Activated CD4-positive, alpha-beta T cell treated with anti-CD3 and anti-CD28 coated beads, Interleukin-2, amount 10 ng/mL, durations not matched to agents 24 days and 14 days (primary cell): Measurements from ENCODE around the gene MAEL. TPM values are rescaled to one million over a fixed set of nuclear protein-coding genes. Genes with fewer than 3 reads are reported as not detected.
A peak's percentile ranks its signal among the peaks of the same experiment; 100 is the strongest.

Experiments
- DNase-seq: peaks from one replicate; pipeline ENCODE4 v3.0.0; 2022
- H3K27ac Mint-ChIP-seq: one replicate; pipeline ENCODE4 v1.8.0; 2022; ENCODE audit warnings: mild to moderate bottlenecking, mixed read lengths
- H3K27me3 Mint-ChIP-seq: one replicate; pipeline ENCODE4 v1.8.0; 2022; ENCODE audit warnings: mixed read lengths
- H3K36me3 Mint-ChIP-seq: one replicate; pipeline ENCODE4 v1.8.0; 2022; ENCODE audit warnings: low read depth, mild to moderate bottlenecking, mixed read lengths
- H3K4me1 Mint-ChIP-seq: one replicate; pipeline ENCODE4 v1.8.0; 2021; ENCODE audit warnings: mixed read lengths
- H3K4me3 Mint-ChIP-seq: one replicate; pipeline ENCODE4 v1.8.0; 2022; ENCODE audit warnings: mild to moderate bottlenecking, moderate library complexity, mixed read lengths
- H3K9me3 Mint-ChIP-seq: one replicate; pipeline ENCODE4 v1.8.0; 2021; ENCODE audit warnings: mixed read lengths
- intact Hi-C: fragments of 100-400 bp; cut with micrococcal nuclease; formaldehyde crosslinking; loops from one replicate; pipeline ENCODE4 v1.15.1; 2023
- total RNA-seq: library from RNA; stranded (reverse); gene quantifications from 2 replicates; pipeline ENCODE4 v1.2.3, GENCODE V29; 2022

MAEL gene
- total RNA-seq, result not detected in 2 replicates

- peaks cover 43% of the 10 kb centered on the region for H3K27me3 Mint-ChIP-seq
- H3K4me1 Mint-ChIP-seq, result no peaks in the 10 kb centered on the region
- no peaks in the 10 kb centered on the region for H3K36me3 Mint-ChIP-seq
- H3K27ac Mint-ChIP-seq, result no peak within 1 kb of the TSS
- H3K9me3 Mint-ChIP-seq, result no peaks in the 10 kb centered on the region
- intact Hi-C loops, result no loop called here
- no peak for DNase-seq
- no peak within 1 kb of the TSS for H3K4me3 Mint-ChIP-seq
Observed at GRCh38 chr1:166988974-166989515, at the start of gene MAEL. TSS of gene MAEL (plus strand) at chr1:166989280. CDS start at chr1:166989353, 73 bp downstream.

DNA sequence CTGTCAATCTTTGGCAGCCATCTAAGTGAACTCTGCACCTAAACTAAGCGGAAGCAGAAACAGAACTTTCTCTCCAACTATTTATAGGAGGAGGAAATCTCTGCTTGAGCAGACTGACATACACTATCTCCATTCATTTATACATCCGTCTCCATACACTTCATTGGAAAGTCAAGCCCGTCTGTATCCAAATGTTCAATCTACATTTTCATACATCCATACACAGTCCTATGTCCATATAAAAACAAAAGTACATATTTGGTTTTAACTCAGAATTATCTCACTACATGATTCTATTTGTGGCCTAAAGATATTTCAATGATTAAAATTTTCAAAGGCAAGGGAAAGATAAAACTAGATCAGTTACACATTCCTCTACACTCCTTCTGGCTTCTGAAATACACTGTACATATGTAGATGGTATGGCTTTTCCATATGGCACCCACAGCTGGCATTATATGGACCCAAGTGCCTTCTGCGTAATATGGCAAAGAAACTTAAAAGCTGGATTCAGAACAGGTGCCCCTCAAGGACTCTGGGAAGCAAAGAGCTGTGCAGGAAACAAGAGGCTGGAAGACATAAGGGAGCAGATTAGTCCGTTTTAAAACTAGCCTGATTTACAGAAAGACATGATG lies 49.2 kb upstream of the MAEL start:
- H3K4me3 Mint-ChIP-seq, result no peak overlapping the region
- intact Hi-C loops, result no loop called here

DNA sequence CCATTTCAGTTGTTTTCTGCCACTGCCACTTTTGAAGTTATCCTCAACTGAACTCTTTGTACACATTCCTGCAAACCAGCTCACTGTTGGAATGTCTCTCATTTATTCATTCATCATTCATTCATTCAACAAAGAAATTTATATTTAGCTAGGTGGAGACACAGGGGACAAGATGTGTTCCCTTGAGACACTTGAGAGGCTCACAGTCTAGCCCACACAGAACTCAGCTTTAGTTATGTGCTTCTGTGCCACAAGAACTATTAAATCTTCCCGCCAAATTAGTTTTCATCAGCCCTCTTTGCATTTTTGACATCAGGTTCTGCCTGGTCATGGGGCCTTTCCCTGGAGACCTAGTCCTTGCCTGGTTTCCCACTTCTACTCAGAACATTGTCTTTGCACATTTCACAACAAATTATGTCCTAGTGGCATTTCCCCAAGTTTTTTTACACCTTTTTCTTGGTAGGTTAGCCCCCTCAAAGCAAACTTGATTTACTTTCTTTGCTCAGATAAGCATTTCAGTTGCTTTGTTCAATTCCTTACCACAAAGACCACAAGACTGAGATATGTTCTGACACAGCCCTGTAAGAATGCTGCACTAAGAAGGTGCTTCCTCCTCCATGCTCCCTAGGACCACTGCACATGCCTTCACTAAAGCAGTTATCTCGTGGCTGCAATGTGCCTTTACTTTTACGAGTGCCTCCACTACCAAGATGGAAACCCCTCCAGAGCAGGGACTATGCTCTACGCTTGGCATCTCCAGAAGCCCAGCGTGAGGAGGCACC lies 44.7 kb upstream of the MAEL start:
- no peaks in the 10 kb centered on the region for H3K9me3 Mint-ChIP-seq
- intact Hi-C loops, result no loop called here
- no peak overlapping the region for H3K27ac Mint-ChIP-seq
- peaks cover 13% of the 10 kb centered on the region for H3K4me1 Mint-ChIP-seq
- peaks cover 16% of the 10 kb centered on the region for H3K27me3 Mint-ChIP-seq
- H3K36me3 Mint-ChIP-seq, result peaks cover 7% of the 10 kb centered on the region
- DNase-seq, result peak; percentile 64
- H3K4me3 Mint-ChIP-seq, result no peak overlapping the region

More for the DNA sequence above, 49.2 kb upstream of the MAEL start:
- Mint-ChIP-seq H3K9me3 (no peaks in the 10 kb centered on the region), H3K27ac (no peak overlapping the region), H3K36me3 (no peaks in the 10 kb centered on the region), H3K27me3 (no peaks in the 10 kb centered on the region), H3K4me1 (peaks cover 6% of the 10 kb centered on the region)
- no peak for DNase-seq

- intact Hi-C loops, result no loop called here
- DNase-seq, result no peak
- Mint-ChIP-seq H3K4me3 (no peak overlapping the region), H3K36me3 (peaks cover 7% of the 10 kb centered on the region), H3K9me3 (no peaks in the 10 kb centered on the region), H3K27ac (no peak overlapping the region), H3K27me3 (peaks cover 16% of the 10 kb centered on the region), H3K4me1 (peaks cover 22% of the 10 kb centered on the region)
Observed at GRCh38 chr1:166947398-166948043, 41.6 kb upstream of the MAEL start.

GRCh38 chr1:166948856-166949350 lies 40.2 kb upstream of the MAEL start:
- Mint-ChIP-seq H3K36me3 (peaks cover 13% of the 10 kb centered on the region), H3K27me3 (peaks cover 16% of the 10 kb centered on the region), H3K27ac (no peak overlapping the region), H3K4me3 (no peak overlapping the region), H3K4me1 (peaks cover 32% of the 10 kb centered on the region), H3K9me3 (no peaks in the 10 kb centered on the region)
- DNase-seq, result no peak
- intact Hi-C loops, result no loop called here

- peaks cover 23% of the 10 kb centered on the region for H3K4me1 Mint-ChIP-seq
- intact Hi-C loops, result no loop called here
Observed at GRCh38 chr1:166950156-166950555, 38.9 kb upstream of the MAEL start.

DNA sequence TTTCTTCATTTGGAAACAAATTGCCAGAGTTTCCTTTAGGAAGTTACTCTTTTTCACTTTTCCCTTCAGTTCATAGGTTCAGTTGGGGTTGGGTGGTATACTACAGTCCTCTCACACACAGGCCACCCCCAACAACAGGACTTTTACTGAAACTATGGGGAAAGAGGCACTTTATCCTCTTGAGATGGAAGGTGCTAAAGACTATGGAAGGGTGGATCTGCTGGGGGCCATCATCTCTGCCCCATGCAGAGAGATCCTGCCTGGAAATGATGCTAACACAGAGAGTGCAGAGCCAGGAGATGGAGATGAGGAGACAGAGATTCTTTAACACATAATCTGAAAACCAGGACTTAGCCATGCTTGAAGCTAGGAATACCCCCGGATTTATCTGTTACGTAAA lies 38.0 kb upstream of the MAEL start:
- Mint-ChIP-seq H3K27me3 (peaks cover 16% of the 10 kb centered on the region), H3K27ac (no peak overlapping the region), H3K4me1 (peaks cover 21% of the 10 kb centered on the region), H3K4me3 (no peak overlapping the region), H3K36me3 (peaks cover 16% of the 10 kb centered on the region), H3K9me3 (no peaks in the 10 kb centered on the region)
- DNase-seq, result no peak
- intact Hi-C loops, result no loop called here

More at GRCh38 chr1:166950156-166950555, 38.9 kb upstream of the MAEL start:
- no peaks in the 10 kb centered on the region for H3K9me3 Mint-ChIP-seq
- no peak overlapping the region for H3K4me3 Mint-ChIP-seq
- H3K27ac Mint-ChIP-seq, result no peak overlapping the region
- H3K27me3 Mint-ChIP-seq, result peaks cover 16% of the 10 kb centered on the region
- DNase-seq, result no peak
- peaks cover 16% of the 10 kb centered on the region for H3K36me3 Mint-ChIP-seq

DNA sequence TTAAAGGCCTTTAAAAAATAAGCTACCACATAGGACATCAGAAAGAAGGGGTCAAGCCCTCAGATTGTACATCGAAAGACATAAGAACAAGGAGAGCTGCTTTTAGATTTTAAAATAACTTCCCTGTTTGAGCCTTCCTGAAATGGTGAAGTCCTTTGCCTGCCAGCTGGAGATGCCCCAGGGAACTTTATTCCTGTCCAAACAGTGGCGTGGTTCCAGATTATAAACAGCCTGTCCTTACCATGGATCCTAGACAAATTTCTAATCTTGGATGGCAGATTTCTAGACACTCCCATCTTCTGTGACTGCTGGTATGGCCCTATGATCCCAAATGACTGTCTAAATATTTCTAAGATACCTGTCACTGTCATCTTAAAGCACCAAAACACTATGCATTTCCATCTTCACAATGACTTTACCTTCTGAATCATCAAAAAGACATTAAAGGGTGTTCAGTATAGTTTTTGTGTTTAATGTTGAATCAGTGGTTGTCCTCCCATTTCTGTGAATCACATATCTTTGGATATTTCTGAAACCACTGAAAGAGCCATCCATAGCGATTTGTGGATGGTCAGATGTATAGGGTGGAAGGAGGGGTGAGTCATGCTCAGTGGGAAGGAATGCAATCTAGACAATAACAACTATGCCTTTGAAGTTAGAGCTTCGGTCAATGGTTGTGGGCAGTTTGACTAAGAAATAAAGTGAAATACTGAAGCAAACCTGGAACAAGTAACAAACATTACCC lies 36.9 kb upstream of the MAEL start:
- Mint-ChIP-seq H3K27ac (peak overlapping the region; percentile 12), H3K9me3 (no peaks in the 10 kb centered on the region), H3K4me1 (peaks cover 21% of the 10 kb centered on the region), H3K36me3 (peaks cover 19% of the 10 kb centered on the region), H3K4me3 (no peak overlapping the region), H3K27me3 (peaks cover 10% of the 10 kb centered on the region)
- intact Hi-C loops, result loop anchor here (1.0 to 2.0 kb wide), 4 partner anchors 22 to 113 kb away; partner anchors contain the start of genes POGK and TADA1
- DNase-seq, result no peak

DNA sequence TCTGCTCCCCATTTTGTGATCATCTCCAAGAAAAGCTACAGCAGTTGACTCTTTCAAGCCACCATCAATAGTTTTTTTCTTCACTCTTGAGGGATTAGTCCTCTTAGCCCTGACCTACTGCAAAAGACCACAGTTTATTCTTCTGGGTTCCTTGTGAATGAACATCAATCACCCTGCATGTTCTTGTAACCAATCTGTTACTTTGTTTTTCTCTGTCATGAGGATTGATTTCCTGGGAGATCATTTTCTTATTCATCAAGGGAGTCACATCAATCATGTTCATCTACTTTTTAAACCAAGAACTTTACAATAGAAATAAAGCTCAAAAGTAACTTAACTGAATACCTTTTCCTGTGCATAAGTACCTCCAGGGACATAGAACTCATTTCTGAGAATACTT lies 35.6 kb upstream of the MAEL start:
- Mint-ChIP-seq H3K9me3 (no peaks in the 10 kb centered on the region), H3K36me3 (peaks cover 17% of the 10 kb centered on the region), H3K27ac (peak overlapping the region; percentile 39), H3K27me3 (no peaks in the 10 kb centered on the region), H3K4me1 (peaks cover 19% of the 10 kb centered on the region), H3K4me3 (no peak overlapping the region)
- intact Hi-C loops, result loop anchor here (2.0 kb wide), 2 partner anchors 47 to 77 kb away; partner anchors contain the start of gene TADA1
- DNase-seq, result no peak

- no peak overlapping the region for H3K27ac Mint-ChIP-seq
- DNase-seq, result no peak
- H3K4me1 Mint-ChIP-seq, result peaks cover 19% of the 10 kb centered on the region
- H3K36me3 Mint-ChIP-seq, result peaks cover 17% of the 10 kb centered on the region
- intact Hi-C loops, result no loop called here
- no peak overlapping the region for H3K4me3 Mint-ChIP-seq
- H3K9me3 Mint-ChIP-seq, result no peaks in the 10 kb centered on the region
- H3K27me3 Mint-ChIP-seq, result peaks cover 4% of the 10 kb centered on the region
Observed at GRCh38 chr1:166956057-166956850, 32.8 kb upstream of the MAEL start.

- H3K27ac Mint-ChIP-seq, result no peak overlapping the region
- no peak overlapping the region for H3K4me3 Mint-ChIP-seq
- no peak for DNase-seq
- no peaks in the 10 kb centered on the region for H3K9me3 Mint-ChIP-seq
- H3K4me1 Mint-ChIP-seq, result peaks cover 17% of the 10 kb centered on the region
- H3K27me3 Mint-ChIP-seq, result peaks cover 4% of the 10 kb centered on the region
- H3K36me3 Mint-ChIP-seq, result peaks cover 17% of the 10 kb centered on the region
- intact Hi-C loops, result no loop called here
Observed at GRCh38 chr1:166956872-166957271, 32.2 kb upstream of the MAEL start.

DNA sequence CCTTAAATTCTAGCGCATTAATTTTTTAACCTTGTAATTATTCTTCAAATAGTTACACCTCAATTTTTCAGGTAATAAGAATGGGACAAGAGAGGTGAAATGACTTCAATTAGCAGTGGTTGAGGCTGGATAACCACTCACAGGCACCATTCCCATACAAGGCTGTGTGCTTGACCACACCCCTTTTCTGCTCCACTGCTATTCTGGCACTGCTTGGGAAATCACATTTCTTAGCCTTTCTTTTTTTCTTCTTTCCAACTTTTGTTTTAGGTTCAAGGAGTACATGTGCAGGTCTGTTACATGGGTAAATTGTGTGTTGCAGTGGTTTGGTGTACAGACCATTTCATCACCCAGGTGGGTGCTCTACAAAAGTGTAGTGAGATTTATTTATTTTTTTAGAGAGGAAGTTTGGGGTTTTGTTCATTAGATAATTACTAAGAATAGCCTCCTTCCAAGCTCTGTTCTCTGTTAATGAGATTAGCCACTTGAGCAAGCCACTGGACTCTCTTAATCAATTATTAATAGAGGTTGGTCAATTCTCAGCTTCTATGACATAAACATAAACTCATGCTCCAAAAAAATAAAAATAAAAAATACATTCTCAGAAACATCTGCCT lies 28.1 kb upstream of the MAEL start:
- Mint-ChIP-seq H3K27me3 (peaks cover 9% of the 10 kb centered on the region), H3K4me3 (no peak overlapping the region), H3K4me1 (peaks cover 3% of the 10 kb centered on the region), H3K9me3 (no peaks in the 10 kb centered on the region), H3K27ac (no peak overlapping the region), H3K36me3 (peaks cover 8% of the 10 kb centered on the region)
- no peak for DNase-seq
- intact Hi-C loops, result no loop called here
